Upper lobe of left lung (tissue), 6 donors: ENCODE results near the gene SMAP2. TPM values are rescaled to one million over a fixed set of nuclear protein-coding genes. Genes with fewer than 3 reads are reported as not detected.

Source experiments
- ATAC-seq, 2 donors: fragments of 200-7000 bp; cut with Tn5 transposase; one replicate each; pipeline ENCODE4 v1.9.1; 2022; ENCODE audit warnings: mild to moderate bottlenecking in 2 of 2, moderate library complexity in 2 of 2; ENCODE audit not compliant: low FRiP score in 2 of 2
- DNase-seq, 2 donors: peaks; one replicate each; pipeline ENCODE4 v3.0.0-alpha.2; 2019 to 2020
- H3K27ac ChIP-seq, 4 donors: fragments of 200-600 bp; sonication (generic); one replicate each; pipeline ENCODE4 v1.5.1; 2016 to 2019
- H3K27me3 ChIP-seq, 4 donors: fragments of 200-600 bp; sonication (generic); one replicate each; pipeline ENCODE4 v1.5.1; 2017 to 2019
- H3K36me3 ChIP-seq, 4 donors: fragments of 200-600 bp; sonication (generic); one replicate each; pipeline ENCODE4 v1.5.1; 2016 to 2019
- H3K4me1 ChIP-seq, 4 donors: fragments of 200-600 bp; sonication (generic); one replicate each; pipeline ENCODE4 v1.5.1; 2018 to 2019
- H3K4me3 ChIP-seq, 4 donors: fragments of 200-600 bp; sonication (generic); one replicate each; pipeline ENCODE4 v1.5.1; 2017 to 2019; ENCODE audit warnings: mild to moderate bottlenecking in 2 of 4, moderate library complexity in 1 of 4
- H3K9me3 ChIP-seq, 4 donors: fragments of 200-600 bp; sonication (generic); one replicate each; pipeline ENCODE4 v1.5.1; 2018 to 2019
- EP300 ChIP-seq, 4 donors: sonication (generic); formaldehyde crosslinking; IDR thresholded peaks; one replicate each; pipeline ENCODE4 v1.5.1; 2017; ENCODE audit warnings: antibody characterized with exemption in 4 of 4, control low read depth in 2 of 4
- POLR2A ChIP-seq, 4 donors: fragments of 450-650 bp; IDR thresholded peaks; one replicate each; pipeline ENCODE4 v1.5.1; 2016 to 2017; ENCODE audit warnings: antibody characterized with exemption in 4 of 4, mild to moderate bottlenecking in 2 of 4
- POLR2AphosphoS5 ChIP-seq, 2 donors: sonication (generic); formaldehyde crosslinking; IDR thresholded peaks; one replicate each; pipeline ENCODE4 v1.5.1; 2017; ENCODE audit warnings: antibody characterized with exemption in 2 of 2
- WGBS, 2 donors: methylation state at CpG; one replicate each; pipeline ENCODE4 v1.1.5; 2017 to 2018; 5-methylcytosine and 5-hydroxymethylcytosine counted together
- total RNA-seq, 6 donors: library from RNA; depleted of rRNA in 4 of 6; stranded (reverse); fragments of >200 nt in 4 of 6; gene quantifications; one replicate each; pipeline versions ENCODE4 v1.1.0 to v1.2.1, GENCODE V29; 2016 to 2021
- TF ChIP-seq, protein P1 (sequence below), 6 experiments: fragments of 450-650 bp in 4 of 6; fragments of 200-600 bp in 2 of 6; sonication (generic) in 2 of 6; IDR thresholded peaks; one replicate each; pipeline ENCODE4 v1.5.1; 2016 to 2019; ENCODE audit warnings: antibody characterized with exemption in 6 of 6
- donor health status: DM: no; HTN: no; CAD: no; lungs with moderate emphysema.
- donor health status: DM: no; HTN: yes; CAD: no; lungs with severe emphysema.

SMAP2 gene
- total RNA-seq, 6 donors from 2014 or later: 68.7 to 95.3 (median 72.2) TPM

DNA sequence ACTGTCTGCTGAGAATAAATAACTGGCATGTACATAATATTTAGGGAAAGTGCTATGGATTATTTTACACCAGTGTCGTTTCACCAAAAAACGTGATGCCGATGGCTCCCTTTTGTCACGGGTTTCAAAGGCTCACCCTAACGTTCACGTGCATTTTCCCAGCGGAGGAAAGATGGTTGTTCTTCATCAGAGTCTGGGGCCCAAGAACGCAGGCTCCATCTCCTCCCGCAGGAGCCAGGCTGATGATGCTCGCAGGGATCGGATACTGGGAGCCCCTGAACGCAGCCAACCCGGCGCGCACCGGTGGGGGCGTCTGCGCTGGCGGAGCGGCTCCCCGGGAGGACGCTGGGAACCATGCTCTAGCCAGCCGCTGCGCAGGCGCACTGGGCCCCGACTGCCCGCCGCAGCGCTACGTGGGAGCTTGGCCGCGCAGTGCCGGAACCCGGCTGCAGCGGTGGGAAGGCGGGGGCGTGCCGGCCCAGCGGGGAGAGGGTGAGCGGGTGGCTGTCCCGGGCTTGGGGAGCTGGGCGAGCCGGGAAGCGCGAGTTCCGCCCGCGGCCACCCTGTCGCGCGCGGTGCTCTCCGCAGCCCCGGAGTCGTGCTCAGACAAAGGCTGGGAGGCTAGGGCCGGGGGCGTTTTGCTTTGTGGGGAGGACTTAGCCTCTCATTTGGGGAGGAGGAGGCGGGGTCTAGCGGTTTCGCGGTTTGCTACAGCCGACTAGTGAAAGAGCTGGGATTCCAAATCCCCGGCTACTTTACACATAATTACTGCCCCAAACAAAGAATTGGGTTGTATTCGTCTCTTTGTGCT, 76.4 kb downstream of the SMAP2 start, which contains the start of gene ZFP69B:
Gene ZFP69B, plus strand, starts transcription at position 793 of the 811 bp plus-strand sequence. CDS start 486 bp downstream, outside the sequence.
- ATAC-seq (peak; percentile 97 to 100), DNase-seq (peak; percentile 90 to 99)
- TF ChIP-seq, protein P1, sequence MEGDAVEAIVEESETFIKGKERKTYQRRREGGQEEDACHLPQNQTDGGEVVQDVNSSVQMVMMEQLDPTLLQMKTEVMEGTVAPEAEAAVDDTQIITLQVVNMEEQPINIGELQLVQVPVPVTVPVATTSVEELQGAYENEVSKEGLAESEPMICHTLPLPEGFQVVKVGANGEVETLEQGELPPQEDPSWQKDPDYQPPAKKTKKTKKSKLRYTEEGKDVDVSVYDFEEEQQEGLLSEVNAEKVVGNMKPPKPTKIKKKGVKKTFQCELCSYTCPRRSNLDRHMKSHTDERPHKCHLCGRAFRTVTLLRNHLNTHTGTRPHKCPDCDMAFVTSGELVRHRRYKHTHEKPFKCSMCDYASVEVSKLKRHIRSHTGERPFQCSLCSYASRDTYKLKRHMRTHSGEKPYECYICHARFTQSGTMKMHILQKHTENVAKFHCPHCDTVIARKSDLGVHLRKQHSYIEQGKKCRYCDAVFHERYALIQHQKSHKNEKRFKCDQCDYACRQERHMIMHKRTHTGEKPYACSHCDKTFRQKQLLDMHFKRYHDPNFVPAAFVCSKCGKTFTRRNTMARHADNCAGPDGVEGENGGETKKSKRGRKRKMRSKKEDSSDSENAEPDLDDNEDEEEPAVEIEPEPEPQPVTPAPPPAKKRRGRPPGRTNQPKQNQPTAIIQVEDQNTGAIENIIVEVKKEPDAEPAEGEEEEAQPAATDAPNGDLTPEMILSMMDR (IDR thresholded peaks at IDR 0.05): peak in 3 of 6 experiments; percentile 16 to 29 (median 27)
- peak in 1 of 4 donors; percentile 60 for TF ChIP-seq POLR2A (IDR thresholded peaks at IDR 0.05)
- TF ChIP-seq EP300 (IDR thresholded peaks at IDR 0.05): no peak
- peak in 1 of 2 donors; percentile 78 for TF ChIP-seq POLR2AphosphoS5 (IDR thresholded peaks at IDR 0.05)
- Histone ChIP-seq H3K9me3 (peaks cover 0 to 21% (median 15%) of the 10 kb centered on the region in 4 donors), H3K4me3 (peak within 1 kb of the TSS; percentile 53 to 91 (median 66)), H3K27me3 (no peaks in the 10 kb centered on the region), H3K36me3 (no peaks in the 10 kb centered on the region), H3K4me1 (peaks cover 5 to 19% (median 12%) of the 10 kb centered on the region in 4 donors), H3K27ac (peak within 1 kb of the TSS; percentile 58 to 75 (median 66))
- 0 to 1% methylated on average over 17 to 29 of the region's 64 CpGs for WGBS, 2 donors

- DNase-seq: peak; percentile 29 to 52
Measured at GRCh38 chr1:40450495-40451237, 77.1 kb downstream of the SMAP2 start.

GRCh38 chr1:40451238-40451585, 77.7 kb downstream of the SMAP2 start:
- H3K4me3 ChIP-seq: no peak overlapping the region
- H3K9me3 ChIP-seq: peaks cover 0 to 24% (median 19%) of the 10 kb centered on the region in 4 donors
- TF ChIP-seq, protein P1 (IDR thresholded peaks at IDR 0.05): no peak
- TF ChIP-seq EP300 (IDR thresholded peaks at IDR 0.05): no peak
- no peak for TF ChIP-seq POLR2A (IDR thresholded peaks at IDR 0.05)
- no peaks in the 10 kb centered on the region for H3K27me3 ChIP-seq
- peak overlapping the region in 1 of 4 donors; percentile 70 for H3K27ac ChIP-seq
- DNase-seq (no peak), ATAC-seq (no peak)
- no peaks in the 10 kb centered on the region for H3K36me3 ChIP-seq
- WGBS, 2 donors: 80 to 83% methylated on average over 1 of the region's 1 CpG
- H3K4me1 ChIP-seq: peaks cover 5 to 19% (median 12%) of the 10 kb centered on the region in 4 donors

More at GRCh38 chr1:40450495-40451237, 77.1 kb downstream of the SMAP2 start:
- whole genome bisulfite sequencing, 2 donors: 24 to 27% methylated on average over 20 to 21 of the region's 22 CpGs
- Histone ChIP-seq H3K9me3 (peaks cover 0 to 26% (median 16%) of the 10 kb centered on the region in 4 donors), H3K27me3 (no peaks in the 10 kb centered on the region), H3K36me3 (no peaks in the 10 kb centered on the region), H3K4me1 (peaks cover 5 to 19% (median 12%) of the 10 kb centered on the region in 4 donors), H3K4me3 (peak overlapping the region; percentile 53 to 91 (median 66)), H3K27ac (peak overlapping the region; percentile 58 to 75 (median 66))
- TF ChIP-seq, protein P1 (IDR thresholded peaks at IDR 0.05): no peak
- TF ChIP-seq EP300 (IDR thresholded peaks at IDR 0.05) (no peak), POLR2AphosphoS5 (IDR thresholded peaks at IDR 0.05) (no peak), POLR2A (IDR thresholded peaks at IDR 0.05) (no peak)
- peak; percentile 17 to 49 for ATAC-seq

DNA sequence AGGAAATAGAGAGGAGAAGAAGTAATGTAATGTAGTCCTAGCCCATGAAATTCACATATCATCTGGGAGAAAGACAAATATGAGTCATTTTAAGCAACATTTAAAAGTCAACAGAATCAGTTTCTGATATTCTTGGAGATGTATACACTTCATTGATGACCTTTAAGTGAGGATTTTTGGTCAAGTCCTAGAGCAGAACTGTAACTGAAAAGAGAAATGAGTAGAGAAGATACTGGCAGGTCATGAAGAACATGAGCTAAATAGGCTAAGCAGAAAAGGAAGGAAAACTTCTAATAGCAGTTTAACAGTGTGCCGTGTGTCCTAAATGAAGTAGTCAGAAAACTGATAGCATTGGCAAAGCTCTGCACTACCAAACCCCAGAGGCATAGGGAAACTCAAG, 81.3 kb downstream of the SMAP2 start:
- WGBS, 2 donors: 92 to 100% methylated on average over 1 of the region's 1 CpG
- peaks cover 23 to 59% (median 49%) of the 10 kb centered on the region in 4 donors for H3K9me3 ChIP-seq

More for the DNA sequence above, 81.3 kb downstream of the SMAP2 start:
- ATAC-seq: no peak
- H3K27ac ChIP-seq: no peak overlapping the region
- H3K4me3 ChIP-seq: no peak overlapping the region
- H3K27me3 ChIP-seq: no peaks in the 10 kb centered on the region
- DNase-seq: no peak
- TF ChIP-seq POLR2AphosphoS5 (IDR thresholded peaks at IDR 0.05) (no peak), EP300 (IDR thresholded peaks at IDR 0.05) (no peak), POLR2A (IDR thresholded peaks at IDR 0.05) (no peak)
- TF ChIP-seq, protein P1 (IDR thresholded peaks at IDR 0.05): no peak
- H3K4me1 ChIP-seq: peaks cover 5 to 10% (median 8%) of the 10 kb centered on the region in 4 donors
- H3K36me3 ChIP-seq: peaks cover 0 to 8% (median 3%) of the 10 kb centered on the region in 4 donors
